K562 (cell line): ENCODE results near the gene ASB15. TPM values are rescaled to one million over a fixed set of nuclear protein-coding genes. Genes with fewer than 3 reads are reported as not detected.

ENCODE experiments used
- AFF1 ChIP-seq, 2 experiments: fragments of 450-650 bp; IDR thresholded peaks; 2 replicates each; pipeline ENCODE4 v1.6.1; 2018; ENCODE audit warnings: mild to moderate bottlenecking in 2 of 2, low read depth in 1 of 2; ENCODE audit not compliant: partially characterized antibody in 2 of 2
- ARNT ChIP-seq, 2 experiments: fragments of 450-650 bp; IDR thresholded peaks; 2 replicates each; pipeline ENCODE4 v1.6.1; 2016; ENCODE audit warnings: mild to moderate bottlenecking in 1 of 2
- BRD4 ChIP-seq: fragments of 200-600 bp; sonication (generic); IDR thresholded peaks from 2 replicates; pipeline ENCODE4 v1.6.1; 2017; ENCODE audit warnings: inconsistent platforms
- CEBPZ ChIP-seq: fragments of 150-350 bp; IDR thresholded peaks from 2 replicates; pipeline ENCODE4 v1.6.1; 2014; ENCODE audit warnings: low read depth, mild to moderate bottlenecking, low read length, borderline replicate concordance
- CSDE1 ChIP-seq, 2 experiments: fragments of 450-650 bp; IDR thresholded peaks; 2 replicates each; pipeline ENCODE4 v1.6.1; 2016; ENCODE audit warnings: mild to moderate bottlenecking in 1 of 2
- FOXM1 ChIP-seq, 2 experiments: fragments of 450-650 bp in 1 of 2; sonication (generic) in 1 of 2; formaldehyde crosslinking in 1 of 2; IDR thresholded peaks; 2 replicates each; pipeline versions ENCODE4 v1.6.1 to v1.9.0; 2017 to 2022; ENCODE audit warnings: low read depth in 2 of 2, mild to moderate bottlenecking in 2 of 2, missing genetic modification reagents in 1 of 2, moderate library complexity in 1 of 2
- GTF2E2 ChIP-seq: fragments of 200-800 bp; sonication (Bioruptor generic); IDR thresholded peaks from 2 replicates; pipeline ENCODE4 v1.6.1; 2016; ENCODE audit warnings: missing genetic modification characterization, missing compliant biosample characterization
- HNRNPLL ChIP-seq: fragments of 200-400 bp; formaldehyde crosslinking; IDR thresholded peaks from 2 replicates; pipeline ENCODE4 v1.6.1; 2017; ENCODE audit warnings: low read length, low read depth, mild to moderate bottlenecking; ENCODE audit not compliant: poor library complexity, severe bottlenecking
- MAX ChIP-seq: sonication (generic); formaldehyde crosslinking; IDR thresholded peaks from 2 replicates; pipeline ENCODE4 v1.9.0; 2022; ENCODE audit warnings: mild to moderate bottlenecking, missing genetic modification reagents
- NELFE ChIP-seq: IDR thresholded peaks from 2 replicates; pipeline ENCODE4 v1.6.1; 2011; ENCODE audit warnings: mild to moderate bottlenecking; ENCODE audit not compliant: insufficient read depth, insufficient read length
- SAP30 ChIP-seq: fragments of 200-600 bp; sonication (generic); IDR thresholded peaks from 2 replicates; pipeline ENCODE4 v1.6.1; 2012; ENCODE audit warnings: borderline replicate concordance, low read depth, mild to moderate bottlenecking, moderate library complexity, low read length, control low read depth, inconsistent platforms; ENCODE audit not compliant: insufficient read depth, poor library complexity, severe bottlenecking
- SMC3 ChIP-seq: conservative IDR thresholded peaks from 2 replicates; pipeline ENCODE4 v1.6.1; 2011; ENCODE audit warnings: low read depth, low read length, improper control_type of control experiment; ENCODE audit not compliant: insufficient read depth
- ZBTB12 ChIP-seq: fragments of 250-450 bp; sonication (Bioruptor Pico); IDR thresholded peaks from 2 replicates; pipeline ENCODE4 v1.4.0; 2020
- ZBTB9 ChIP-seq: fragments of 450-650 bp; formaldehyde crosslinking; IDR thresholded peaks from 2 replicates; pipeline ENCODE4 v1.4.0; 2020; ENCODE audit warnings: mild to moderate bottlenecking, moderate library complexity
- polyA plus RNA-seq, 8 experiments: library from polyadenylated mRNA; depleted of rRNA in 4 of 8; stranded (reverse) in 5 of 8; unstranded in 3 of 8; fragments of >200 nt; fragmentation: Nextera tagmentation in 2 of 8; fragmentation: Illumina TruSeq in 1 of 8; extraction: Ambion mirVana in 2 of 8; extraction: Trizol in 1 of 8; gene quantifications; 2 replicates each; pipeline versions ENCODE4 v1.2.1 to v1.2.3, GENCODE V29; 2011 to 2014; ENCODE audit warnings: inconsistent platforms in 1 of 8, missing spikeins in 1 of 8
- total RNA-seq, 7 experiments: library from RNA; depleted of rRNA in 6 of 7; stranded (reverse); fragments of >200 nt in 6 of 7; fragmentation: Illumina TruSeq in 2 of 7; extraction: Trizol in 2 of 7; gene quantifications; 2 replicates each; pipeline versions ENCODE4 v1.2.1 to v1.2.3, GENCODE V29; 2011 to 2021; ENCODE audit warnings: low replicate concordance in 1 of 7

ASB15 gene
- total and polyA plus RNA-seq, 9 of the 15 experiments (the other 6 are each of a cell fraction or from before 2014, with no cell fraction given) = 0.03 to 0.14 (median 0.04) TPM; not detected in 3

GRCh38 chr7:123557398-123558288, 44.0 kb upstream of the ASB15 start, which contains the start of gene NDUFA5 (continued):
- TF ChIP-seq CSDE1 (IDR thresholded peaks at IDR 0.05) (peak in 1 of 2 experiments; percentile 95; a peak in 2 of 4 replicates), SAP30 (peak; percentile 91), HNRNPLL (peak; percentile 54), GTF2E2 (tag) (peak; percentile 60; the same call in 1 of the 2 replicates), FOXM1 (IDR thresholded peaks at IDR 0.05; ENCODE audit: low read depth) (peak; percentile 57; the same call in 1 of the 2 replicates), FOXM1 (CRISPR knock-in tag; IDR thresholded peaks at IDR 0.05; ENCODE audit: low read depth) (no peak), CEBPZ (0 out of 2 replicates have a peak, but pooled peaks have one; percentile 25), SMC3 (0 out of 2 replicates have a peak, but pooled peaks have one; percentile 14), ZBTB12 (CRISPR knock-in tag) (peak; percentile 74), NELFE (no peak), MAX (CRISPR knock-in tag) (peak; percentile 68; the same call in 1 of the 2 replicates), AFF1 (IDR thresholded peaks at IDR 0.05; ENCODE audit: low read depth in 1 of 2, partially characterized antibody in 2 of 2) (peak in 1 of 2 experiments; percentile 10), ZBTB9 (CRISPR knock-in tag) (peak; percentile 75), ARNT (IDR thresholded peaks at IDR 0.05) (peak in 1 of 2 experiments; percentile 75; a peak in 1 of 4 replicates), BRD4 (peak; percentile 91; the same call in 1 of the 2 replicates)
